GM23248 (cell line): Measurements from ENCODE around the gene RNF20.

ENCODE experiments used
- EZH2 ChIP-seq: fragments of 200-600 bp; sonication (generic); IDR thresholded peaks from 2 replicates; pipeline ENCODE4 v1.6.1; 2018; ENCODE audit warnings: antibody characterized with exemption, mild to moderate bottlenecking; ENCODE audit not compliant: insufficient read depth, poor library complexity, severe bottlenecking
- EZH2phosphoT487 ChIP-seq: fragments of 200-600 bp; sonication (generic); IDR thresholded peaks from 2 replicates; pipeline ENCODE4 v1.6.1; 2018; ENCODE audit warnings: antibody characterized with exemption, moderate library complexity, mild to moderate bottlenecking, low read depth; ENCODE audit not compliant: insufficient read depth

DNA sequence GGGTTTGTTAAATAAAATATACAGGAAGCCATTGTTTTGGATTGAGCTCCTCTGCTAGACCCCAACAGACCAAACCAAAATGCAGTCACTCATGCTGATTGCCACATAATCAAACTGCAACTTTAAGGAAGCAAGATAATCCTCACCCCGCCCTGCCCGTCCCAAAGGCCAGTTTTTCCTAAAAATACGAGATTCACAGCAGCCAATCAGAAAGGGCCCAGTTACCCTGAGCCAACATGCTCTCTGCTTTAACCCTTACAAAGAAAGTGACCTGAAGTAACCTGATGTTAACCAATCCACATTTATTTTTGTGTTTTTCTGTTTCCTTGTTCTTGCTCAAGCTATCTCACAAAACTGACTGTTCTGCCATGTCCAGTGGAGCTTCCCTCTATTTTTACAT, 21.5 kb upstream of the RNF20 start:
- TF ChIP-seq EZH2 (no peak), EZH2phosphoT487 (no peak)
